Bronchial epithelial cell (primary cell): ENCODE results near the gene SNAP25. TPM values are rescaled to one million over a fixed set of nuclear protein-coding genes. Genes with fewer than 3 reads are reported as not detected.

Source experiments
- DNase-seq: peaks from one replicate; pipeline ENCODE4 v3.0.0-alpha.2; 2010; ENCODE audit warnings: low read depth
- FAIRE-seq: peaks from 2 replicates; lab custom pipeline; 2011; peaks lifted over from hg19 to GRCh38; lab: Jason Lieb, UNC
- H3K27me3 ChIP-seq: 2 replicates; pipeline ENCODE4 v1.5.1; 2011; ENCODE audit warnings: low read length; ENCODE audit not compliant: control insufficient read depth, insufficient read depth
- H3K36me3 ChIP-seq: 2 replicates; pipeline ENCODE4 v1.5.1; 2011; ENCODE audit warnings: low read length; ENCODE audit not compliant: control insufficient read depth, insufficient read depth
- H3K4me3 ChIP-seq: 2 replicates; pipeline ENCODE4 v1.5.1; 2011; ENCODE audit warnings: mild to moderate bottlenecking, low read depth, low read length, control low read depth
- CTCF ChIP-seq: IDR thresholded peaks from 2 replicates; pipeline ENCODE4 v1.5.1; 2011; ENCODE audit warnings: mild to moderate bottlenecking, moderate library complexity, low read length, control low read depth, inconsistent platforms; ENCODE audit not compliant: insufficient read depth, severe bottlenecking
- total RNA-seq: library from RNA; depleted of rRNA; stranded (reverse); fragments of >200 nt; gene quantifications from 2 replicates; pipeline ENCODE4 v1.2.1, GENCODE V29; 2014

Gene SNAP25
- total RNA-seq, 1 donor from 2014 or later: not detected

- peak; percentile 68 for FAIRE-seq
- H3K36me3 ChIP-seq: no peaks in the 10 kb centered on the region
These were observed 105.1 kb downstream of the SNAP25 start for GRCh38 chr20:10323729-10324128.

GRCh38 chr20:10324198-10324847 is 105.7 kb downstream of the SNAP25 start:
- FAIRE-seq (no peak), DNase-seq (no peak)
- no peak for TF ChIP-seq CTCF

More at GRCh38 chr20:10323729-10324128, 105.1 kb downstream of the SNAP25 start:
- Histone ChIP-seq H3K27me3 (no peaks in the 10 kb centered on the region), H3K4me3 (no peak overlapping the region)
- no peak for DNase-seq
- no peak for TF ChIP-seq CTCF

GRCh38 chr20:10328897-10329255 is 110.2 kb downstream of the SNAP25 start:
- TF ChIP-seq CTCF: no peak
- FAIRE-seq: no peak

More at GRCh38 chr20:10324198-10324847, 105.7 kb downstream of the SNAP25 start:
- no peaks in the 10 kb centered on the region for H3K27me3 ChIP-seq
- H3K36me3 ChIP-seq: no peaks in the 10 kb centered on the region
- no peak overlapping the region for H3K4me3 ChIP-seq

GRCh38 chr20:10329387-10330005 is 110.9 kb downstream of the SNAP25 start:
- TF ChIP-seq CTCF: no peak
- H3K36me3 ChIP-seq: no peaks in the 10 kb centered on the region
- no peak for DNase-seq
- no peak overlapping the region for H3K4me3 ChIP-seq
- FAIRE-seq: no peak
- no peaks in the 10 kb centered on the region for H3K27me3 ChIP-seq

More at GRCh38 chr20:10328897-10329255, 110.2 kb downstream of the SNAP25 start:
- H3K4me3 ChIP-seq: no peak overlapping the region
- H3K36me3 ChIP-seq: no peaks in the 10 kb centered on the region
- DNase-seq: no peak
- H3K27me3 ChIP-seq: no peaks in the 10 kb centered on the region

GRCh38 chr20:10330071-10330470 is 111.4 kb downstream of the SNAP25 start:
- FAIRE-seq (no peak), DNase-seq (no peak)
- H3K4me3 ChIP-seq: no peak overlapping the region
- TF ChIP-seq CTCF: no peak
- H3K36me3 ChIP-seq: no peaks in the 10 kb centered on the region
- no peaks in the 10 kb centered on the region for H3K27me3 ChIP-seq
